ENCODE measurements around the gene GRWD1.

GRWD1 gene

GRCh38 chr19:48444936-48445200 is 915 bp upstream of the GRWD1 start:
- H3K79me2 ChIP-seq (ENCODE audit: insufficient read depth, low read length): peaks cover 26% of the 10 kb centered on the region
- no peaks in the 10 kb centered on the region for H3F3A ChIP-seq (ENCODE audit: insufficient read depth)
- H3K9me2 ChIP-seq (replicated peaks; ENCODE audit: insufficient read depth, low read length): no peaks in the 10 kb centered on the region
- peak overlapping the region; percentile 68 for H3K27ac ChIP-seq (ENCODE audit: low read depth, low read length)
- H3K36me3 ChIP-seq (ENCODE audit: low read length): 0 out of 2 replicates have a peak, but pooled peaks cover 10% of the 10 kb centered on the region
- H2AFZ ChIP-seq (ENCODE audit: low read depth, low read length, severe bottlenecking): peak overlapping the region; percentile 97
- peak overlapping the region; percentile 96 for H3K4me2 ChIP-seq (ENCODE audit: low read depth, low read length, poor library complexity, severe bottlenecking)
- TF ChIP-seq, protein P1, sequence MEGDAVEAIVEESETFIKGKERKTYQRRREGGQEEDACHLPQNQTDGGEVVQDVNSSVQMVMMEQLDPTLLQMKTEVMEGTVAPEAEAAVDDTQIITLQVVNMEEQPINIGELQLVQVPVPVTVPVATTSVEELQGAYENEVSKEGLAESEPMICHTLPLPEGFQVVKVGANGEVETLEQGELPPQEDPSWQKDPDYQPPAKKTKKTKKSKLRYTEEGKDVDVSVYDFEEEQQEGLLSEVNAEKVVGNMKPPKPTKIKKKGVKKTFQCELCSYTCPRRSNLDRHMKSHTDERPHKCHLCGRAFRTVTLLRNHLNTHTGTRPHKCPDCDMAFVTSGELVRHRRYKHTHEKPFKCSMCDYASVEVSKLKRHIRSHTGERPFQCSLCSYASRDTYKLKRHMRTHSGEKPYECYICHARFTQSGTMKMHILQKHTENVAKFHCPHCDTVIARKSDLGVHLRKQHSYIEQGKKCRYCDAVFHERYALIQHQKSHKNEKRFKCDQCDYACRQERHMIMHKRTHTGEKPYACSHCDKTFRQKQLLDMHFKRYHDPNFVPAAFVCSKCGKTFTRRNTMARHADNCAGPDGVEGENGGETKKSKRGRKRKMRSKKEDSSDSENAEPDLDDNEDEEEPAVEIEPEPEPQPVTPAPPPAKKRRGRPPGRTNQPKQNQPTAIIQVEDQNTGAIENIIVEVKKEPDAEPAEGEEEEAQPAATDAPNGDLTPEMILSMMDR (IDR thresholded peaks at IDR 0.05; ENCODE audit: insufficient read depth, low read length, poor library complexity, severe bottlenecking): no peak
- no peak for TF ChIP-seq EZH2phosphoT487 (conservative IDR thresholded peaks at IDR 0.05; ENCODE audit: low read length)
- H4K20me1 ChIP-seq (ENCODE audit: low read depth, low read length): no peaks in the 10 kb centered on the region
- H3K4me3 ChIP-seq (ENCODE audit: insufficient read depth, low read length, poor library complexity, severe bottlenecking): peak overlapping the region; percentile 91
- peak overlapping the region; percentile 87 for H3K9ac ChIP-seq (ENCODE audit: low read length)
- no peaks in the 10 kb centered on the region for H3K9me3 ChIP-seq (ENCODE audit: insufficient read depth, low read length)
- H3K27me3 ChIP-seq (ENCODE audit: low read length): no peaks in the 10 kb centered on the region

GRCh38 chr19:48445256-48445605 is 552 bp upstream of the GRWD1 start:
- Histone ChIP-seq H3K27ac (ENCODE audit: low read depth, low read length) (peak overlapping the region; percentile 68), H3K4me3 (ENCODE audit: insufficient read depth, low read length, poor library complexity, severe bottlenecking) (peak overlapping the region; percentile 91), H3K9me2 (replicated peaks; ENCODE audit: insufficient read depth, low read length) (no peaks in the 10 kb centered on the region), H3F3A (ENCODE audit: insufficient read depth) (no peaks in the 10 kb centered on the region), H3K9me3 (ENCODE audit: insufficient read depth, low read length) (no peaks in the 10 kb centered on the region), H3K27me3 (ENCODE audit: low read length) (no peaks in the 10 kb centered on the region), H3K9ac (ENCODE audit: low read length) (peak overlapping the region; percentile 87), H3K79me2 (ENCODE audit: insufficient read depth, low read length) (peaks cover 26% of the 10 kb centered on the region), H3K36me3 (ENCODE audit: low read length) (0 out of 2 replicates have a peak, but pooled peaks cover 10% of the 10 kb centered on the region), H3K4me2 (ENCODE audit: low read depth, low read length, poor library complexity, severe bottlenecking) (peak overlapping the region; percentile 96), H4K20me1 (ENCODE audit: low read depth, low read length) (no peaks in the 10 kb centered on the region), H2AFZ (ENCODE audit: low read depth, low read length, severe bottlenecking) (peak overlapping the region; percentile 97)
- TF ChIP-seq, protein P1 (IDR thresholded peaks at IDR 0.05; ENCODE audit: insufficient read depth, low read length, poor library complexity, severe bottlenecking): peak; percentile 41
- no peak for TF ChIP-seq EZH2phosphoT487 (conservative IDR thresholded peaks at IDR 0.05; ENCODE audit: low read length)

- H3K4me3 ChIP-seq (ENCODE audit: insufficient read depth, low read length, poor library complexity, severe bottlenecking): peak overlapping the region; percentile 91
- H3K9ac ChIP-seq (ENCODE audit: low read length): peak overlapping the region; percentile 87
- no peak overlapping the region for H3K27ac ChIP-seq (ENCODE audit: low read depth, low read length)
- H2AFZ ChIP-seq (ENCODE audit: low read depth, low read length, severe bottlenecking): no peak overlapping the region
- no peaks in the 10 kb centered on the region for H3K27me3 ChIP-seq (ENCODE audit: low read length)
- H3K9me3 ChIP-seq (ENCODE audit: insufficient read depth, low read length): no peaks in the 10 kb centered on the region
- no peaks in the 10 kb centered on the region for H3F3A ChIP-seq (ENCODE audit: insufficient read depth)
- peak overlapping the region; percentile 96 for H3K4me2 ChIP-seq (ENCODE audit: low read depth, low read length, poor library complexity, severe bottlenecking)
- H4K20me1 ChIP-seq (ENCODE audit: low read depth, low read length): no peaks in the 10 kb centered on the region
- 0 out of 2 replicates have a peak, but pooled peaks cover 10% of the 10 kb centered on the region for H3K36me3 ChIP-seq (ENCODE audit: low read length)
- no peaks in the 10 kb centered on the region for H3K9me2 ChIP-seq (replicated peaks; ENCODE audit: insufficient read depth, low read length)
- TF ChIP-seq, protein P1 (IDR thresholded peaks at IDR 0.05; ENCODE audit: insufficient read depth, low read length, poor library complexity, severe bottlenecking): peak; percentile 5
- TF ChIP-seq EZH2phosphoT487 (conservative IDR thresholded peaks at IDR 0.05; ENCODE audit: low read length): no peak
- peaks cover 26% of the 10 kb centered on the region for H3K79me2 ChIP-seq (ENCODE audit: insufficient read depth, low read length)
Measured at GRCh38 chr19:48446579-48446978, 796 bp downstream of the GRWD1 start.

Data from SU-DHL-6 (cell line).